RCC 7860 (cell line): Measurements from ENCODE around the gene EMX2.

Experiments used
- DNase-seq: peaks from one replicate; pipeline ENCODE4 v3.0.0-alpha.2; 2015; ENCODE audit warnings: low spot score
- FAIRE-seq: peaks from 2 replicates; lab custom pipeline; 2012; peaks lifted over from hg19 to GRCh38; lab: Jason Lieb, UNC

Gene EMX2

GRCh38 chr10:117543225-117544003, 868 bp downstream of the EMX2 start:
- no peak for DNase-seq
- FAIRE-seq = no peak

- DNase-seq = no peak
- no peak for FAIRE-seq
Measured at GRCh38 chr10:117544004-117544701, 1.6 kb downstream of the EMX2 start.

- no peak for DNase-seq
- no peak for FAIRE-seq
Measured at GRCh38 chr10:117544711-117545140, 2.2 kb downstream of the EMX2 start.

GRCh38 chr10:117545141-117546019, 2.8 kb downstream of the EMX2 start:
- FAIRE-seq (no peak), DNase-seq (no peak)

- no peak for DNase-seq
Measured at GRCh38 chr10:117546020-117546580, 3.6 kb downstream of the EMX2 start.

GRCh38 chr10:117546581-117547015, 4.1 kb downstream of the EMX2 start:
- DNase-seq (no peak), FAIRE-seq (no peak)

More at GRCh38 chr10:117546020-117546580, 3.6 kb downstream of the EMX2 start:
- no peak for FAIRE-seq

GRCh38 chr10:117547016-117547715, 4.6 kb downstream of the EMX2 start:
- DNase-seq = no peak
- no peak for FAIRE-seq

- no peak for FAIRE-seq
- DNase-seq = no peak
Measured at GRCh38 chr10:117547716-117548668, 5.4 kb downstream of the EMX2 start.

- DNase-seq = no peak
- no peak for FAIRE-seq
Measured at GRCh38 chr10:117549100-117549585, 6.6 kb downstream of the EMX2 start.

GRCh38 chr10:117550076-117550475, 7.5 kb downstream of the EMX2 start:
- no peak for DNase-seq
- FAIRE-seq = no peak

GRCh38 chr10:117550599-117551329, 8.2 kb downstream of the EMX2 start:
- no peak for DNase-seq
- no peak for FAIRE-seq

GRCh38 chr10:117551330-117552155, 9.0 kb downstream of the EMX2 start:
- FAIRE-seq (no peak), DNase-seq (no peak)

- FAIRE-seq = no peak
- DNase-seq = no peak
Measured at GRCh38 chr10:117552156-117552631, 9.6 kb downstream of the EMX2 start.

GRCh38 chr10:117552701-117553141, 10.2 kb downstream of the EMX2 start:
- DNase-seq = no peak
- no peak for FAIRE-seq

- no peak for DNase-seq
- no peak for FAIRE-seq
Measured at GRCh38 chr10:117553142-117553814, 10.7 kb downstream of the EMX2 start.

- no peak for DNase-seq
- no peak for FAIRE-seq
Measured at GRCh38 chr10:117553815-117554172, 11.2 kb downstream of the EMX2 start.
